A673 (cell line): ENCODE measurements around the gene AKR1C3. TPM values are rescaled to one million over a fixed set of nuclear protein-coding genes. Genes with fewer than 3 reads are reported as not detected.

ENCODE experiments used
- BruUV-seq: library from RNA; stranded (reverse); fragments of 400-500 nt; replicated peaks from 2 replicates; lab custom pipeline; 2021; lab: Mats Ljungman, UMichigan
- CTCF ChIA-PET: fragments of 300-600 bp; sonication (Branson Sonifier 250); formaldehyde crosslinking; loops from one replicate; lab custom pipeline; 2022; ENCODE audit warnings: antibody characterized with exemption; lab: Charles Lee
- POLR2A ChIA-PET: fragments of 300-600 bp; sonication (Branson Sonifier 250); formaldehyde crosslinking; loops from one replicate; lab custom pipeline; 2022; ENCODE audit warnings: antibody characterized with exemption; ENCODE audit not compliant: low non-redundant PET; lab: Charles Lee
- DNase-seq: peaks from one replicate; pipeline ENCODE4 v3.0.0-alpha.2; 2015; ENCODE audit warnings: low spot score
- H3K27ac ChIP-seq: fragments of 200-600 bp; sonication (generic); 2 replicates; pipeline ENCODE4 v1.5.1; 2016; ENCODE audit warnings: mixed run types, low read depth, mild to moderate bottlenecking, mixed read lengths, antibody characterized with exemption, low read length; ENCODE audit not compliant: poor library complexity, severe bottlenecking
- H3K27me3 ChIP-seq: fragments of 200-600 bp; sonication (generic); replicated peaks from 2 replicates; pipeline ENCODE4 v1.6.1; 2017; ENCODE audit warnings: mixed run types, low read depth, mild to moderate bottlenecking, mixed read lengths, antibody characterized with exemption, low read length; ENCODE audit not compliant: insufficient read depth, poor library complexity
- H3K36me3 ChIP-seq: fragments of 200-600 bp; sonication (generic); 2 replicates; pipeline ENCODE4 v1.6.1; 2016; ENCODE audit warnings: mixed run types, mild to moderate bottlenecking, mixed read lengths, antibody characterized with exemption, low read length; ENCODE audit not compliant: insufficient read depth, poor library complexity, severe bottlenecking
- H3K4me1 ChIP-seq: fragments of 200-600 bp; sonication (generic); 2 replicates; pipeline ENCODE4 v1.6.1; 2017; ENCODE audit warnings: mixed run types, mild to moderate bottlenecking, mixed read lengths, antibody characterized with exemption, low read length; ENCODE audit not compliant: insufficient read depth, poor library complexity, severe bottlenecking
- H3K4me3 ChIP-seq: fragments of 200-600 bp; sonication (generic); 2 replicates; pipeline ENCODE4 v1.5.1; 2016; ENCODE audit warnings: low read depth, mixed run types, mild to moderate bottlenecking, mixed read lengths, low read length; ENCODE audit not compliant: poor library complexity, severe bottlenecking
- H3K9me3 ChIP-seq: fragments of 200-600 bp; sonication (generic); 2 replicates; pipeline ENCODE4 v1.6.1; 2016; ENCODE audit warnings: mixed run types, low read depth, mild to moderate bottlenecking, mixed read lengths, antibody characterized with exemption, low read length; ENCODE audit not compliant: poor library complexity, severe bottlenecking
- EZH2 ChIP-seq: fragments of 200-600 bp; sonication (generic); IDR thresholded peaks from 2 replicates; pipeline ENCODE4 v1.6.1; 2017; ENCODE audit warnings: borderline replicate concordance, low read depth, mild to moderate bottlenecking, mixed read lengths, antibody characterized with exemption, low read length; ENCODE audit not compliant: poor library complexity, severe bottlenecking
- intact Hi-C: fragments of 100-400 bp; cut with micrococcal nuclease; formaldehyde crosslinking; loops from one replicate; pipeline ENCODE4 v1.10.0; 2022; ENCODE audit not compliant: unreplicated experiment
- total RNA-seq: library from RNA; stranded (reverse); gene quantifications from 2 replicates; pipeline ENCODE4 v1.2.3, GENCODE V29; 2021
- TF ChIP-seq, protein P1 (sequence below): fragments of 300-800, 200-600 bp; sonication (generic); conservative IDR thresholded peaks from 2 replicates; pipeline ENCODE4 v1.5.1; 2017; ENCODE audit warnings: low read depth, mild to moderate bottlenecking, antibody characterized with exemption, low read length, moderate library complexity, mixed read lengths

The AKR1C3 gene
- total RNA-seq, 1 experiment from 2014 or later: 618 TPM

DNA sequence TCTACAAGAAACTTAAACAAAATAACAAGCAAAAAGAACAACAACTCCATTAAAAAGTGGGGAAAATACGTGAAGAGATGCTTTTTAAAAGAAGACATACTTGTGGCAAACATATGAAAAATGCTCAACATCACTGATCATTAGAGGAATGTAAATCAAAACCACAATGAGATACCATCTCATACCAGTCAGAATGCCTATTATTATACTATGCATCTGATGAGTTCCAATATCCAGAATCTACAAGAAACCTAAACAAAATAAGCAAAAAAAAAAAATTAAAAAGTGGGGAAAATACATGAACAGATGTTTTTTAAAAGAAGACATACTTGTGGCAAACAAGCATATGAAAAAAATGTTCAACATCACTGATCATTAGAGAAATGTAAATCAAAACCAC lies 29.6 kb upstream of the AKR1C3 start:
- H3K27ac ChIP-seq: no peak overlapping the region
- H3K4me3 ChIP-seq: no peak overlapping the region
- TF ChIP-seq, protein P1, sequence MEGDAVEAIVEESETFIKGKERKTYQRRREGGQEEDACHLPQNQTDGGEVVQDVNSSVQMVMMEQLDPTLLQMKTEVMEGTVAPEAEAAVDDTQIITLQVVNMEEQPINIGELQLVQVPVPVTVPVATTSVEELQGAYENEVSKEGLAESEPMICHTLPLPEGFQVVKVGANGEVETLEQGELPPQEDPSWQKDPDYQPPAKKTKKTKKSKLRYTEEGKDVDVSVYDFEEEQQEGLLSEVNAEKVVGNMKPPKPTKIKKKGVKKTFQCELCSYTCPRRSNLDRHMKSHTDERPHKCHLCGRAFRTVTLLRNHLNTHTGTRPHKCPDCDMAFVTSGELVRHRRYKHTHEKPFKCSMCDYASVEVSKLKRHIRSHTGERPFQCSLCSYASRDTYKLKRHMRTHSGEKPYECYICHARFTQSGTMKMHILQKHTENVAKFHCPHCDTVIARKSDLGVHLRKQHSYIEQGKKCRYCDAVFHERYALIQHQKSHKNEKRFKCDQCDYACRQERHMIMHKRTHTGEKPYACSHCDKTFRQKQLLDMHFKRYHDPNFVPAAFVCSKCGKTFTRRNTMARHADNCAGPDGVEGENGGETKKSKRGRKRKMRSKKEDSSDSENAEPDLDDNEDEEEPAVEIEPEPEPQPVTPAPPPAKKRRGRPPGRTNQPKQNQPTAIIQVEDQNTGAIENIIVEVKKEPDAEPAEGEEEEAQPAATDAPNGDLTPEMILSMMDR: no peak
- TF ChIP-seq EZH2: no peak
- BruUV-seq: no TSS peak
- no peaks in the 10 kb centered on the region for H3K27me3 ChIP-seq
- intact Hi-C loops: no loop called here
- peaks cover 15% of the 10 kb centered on the region for H3K9me3 ChIP-seq
- no peak for DNase-seq
- CTCF ChIA-PET: no interaction called here
- no peaks in the 10 kb centered on the region for H3K36me3 ChIP-seq
- H3K4me1 ChIP-seq: peaks cover 9% of the 10 kb centered on the region
- POLR2A ChIA-PET: no interaction called here

DNA sequence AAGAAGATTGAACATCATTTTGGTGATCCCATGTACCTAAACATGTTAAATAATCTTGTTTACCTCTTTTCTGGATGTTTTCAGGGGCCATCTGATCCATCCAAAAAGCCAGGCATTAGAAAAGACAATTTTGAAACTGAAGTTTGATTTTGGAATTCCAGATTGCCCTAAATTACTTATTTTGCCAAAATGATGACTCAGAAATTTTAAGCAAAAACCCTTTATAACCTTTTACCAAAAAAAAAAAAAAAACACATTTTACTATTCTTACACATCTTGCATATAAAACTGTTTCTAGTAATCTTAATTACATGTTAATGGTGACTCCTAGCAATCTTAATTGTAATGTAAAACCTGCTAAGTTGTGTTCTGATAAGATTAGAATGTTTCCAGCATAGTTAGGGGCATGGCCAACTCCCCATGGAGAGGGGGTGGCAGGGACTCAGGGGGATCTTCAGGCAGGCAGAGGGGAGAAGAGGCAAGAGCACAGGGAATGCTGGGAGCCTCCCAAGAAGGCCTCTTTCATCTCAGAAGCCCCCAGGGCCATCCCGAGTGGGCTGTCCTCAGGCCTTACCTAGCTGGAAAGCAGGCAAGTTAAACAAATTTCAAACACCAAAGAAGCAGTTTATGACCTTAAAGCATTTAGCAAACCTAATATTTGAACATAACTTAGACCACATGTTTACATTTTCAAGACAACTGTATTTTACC lies 25.8 kb upstream of the AKR1C3 start:
- POLR2A ChIA-PET: no interaction called here
- BruUV-seq: no TSS peak
- Histone ChIP-seq H3K4me1 (peaks cover 29% of the 10 kb centered on the region), H3K4me3 (no peak overlapping the region), H3K27ac (no peak overlapping the region), H3K27me3 (no peaks in the 10 kb centered on the region), H3K36me3 (no peaks in the 10 kb centered on the region), H3K9me3 (peaks cover 26% of the 10 kb centered on the region)
- CTCF ChIA-PET: no interaction called here
- no peak for DNase-seq
- TF ChIP-seq, protein P1: no peak
- no peak for TF ChIP-seq EZH2
- intact Hi-C loops: no loop called here

DNA sequence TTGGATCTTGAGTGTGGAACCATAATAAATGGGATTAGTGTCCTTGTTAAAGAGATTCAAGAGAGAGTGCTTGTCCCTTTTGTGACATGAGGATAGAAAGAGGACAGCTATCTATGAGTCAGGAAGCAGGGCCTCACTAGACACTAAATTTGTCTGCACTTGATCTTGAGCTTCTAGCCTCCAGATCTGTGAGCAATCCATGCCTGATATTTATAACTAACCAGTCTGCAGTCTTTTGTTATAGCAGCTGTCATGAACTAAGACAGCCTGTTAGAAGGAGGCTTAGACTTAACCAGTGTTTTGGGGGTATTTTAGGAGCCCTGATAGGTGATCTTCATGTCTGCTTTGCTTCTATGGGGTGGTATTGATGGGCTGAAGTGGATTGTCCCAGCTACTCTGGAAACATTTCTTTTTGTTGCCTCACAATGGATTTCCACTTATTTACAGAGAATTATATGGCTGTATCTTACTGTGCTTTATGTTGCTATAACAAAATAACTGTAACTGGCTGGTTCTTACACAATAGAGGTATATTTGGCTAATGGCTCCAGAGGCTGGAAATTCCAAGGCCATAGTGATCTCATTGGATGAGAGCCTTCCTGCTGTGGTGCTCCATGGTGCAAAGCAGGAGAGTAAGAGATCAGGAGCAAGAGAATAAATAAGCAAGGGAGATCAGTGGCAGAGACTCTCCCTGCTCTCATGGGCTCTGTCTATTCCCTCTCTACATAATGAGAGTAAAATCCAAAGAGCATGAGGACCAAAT lies 23.4 kb upstream of the AKR1C3 start:
- H3K27me3 ChIP-seq: no peaks in the 10 kb centered on the region
- H3K9me3 ChIP-seq: peaks cover 26% of the 10 kb centered on the region
- BruUV-seq: no TSS peak
- H3K4me1 ChIP-seq: peaks cover 20% of the 10 kb centered on the region
- H3K36me3 ChIP-seq: no peaks in the 10 kb centered on the region
- peak; percentile 37 for DNase-seq
- CTCF ChIA-PET: no interaction called here
- intact Hi-C loops: no loop called here
- TF ChIP-seq, protein P1: no peak
- no peak for TF ChIP-seq EZH2
- H3K27ac ChIP-seq: peak overlapping the region; percentile 85
- H3K4me3 ChIP-seq: no peak overlapping the region
- POLR2A ChIA-PET: no interaction called here
